Stomach (tissue), 4 donors: ENCODE measurements around the gene C16orf92.

Source experiments
- POLR2A ChIP-seq, 4 donors: fragments of 450-650 bp; IDR thresholded peaks; one replicate each; pipeline ENCODE4 v1.6.1; 2016; ENCODE audit warnings: antibody characterized with exemption in 4 of 4, control low read depth in 2 of 4, mild to moderate bottlenecking in 1 of 4, moderate library complexity in 1 of 4
- TF ChIP-seq, protein P1 (sequence below), 7 experiments: fragments of 450-650 bp in 4 of 7; fragments of 200-600 bp in 3 of 7; sonication (generic) in 3 of 7; IDR thresholded peaks; one replicate each; pipeline ENCODE4 v1.5.1; 2016 to 2019; ENCODE audit warnings: antibody characterized with exemption in 7 of 7, control low read depth in 2 of 7, mild to moderate bottlenecking in 1 of 7

GRCh38 chr16:29993903-29994599 lies 28.9 kb upstream of the C16orf92 start:
- TF ChIP-seq, protein P1, sequence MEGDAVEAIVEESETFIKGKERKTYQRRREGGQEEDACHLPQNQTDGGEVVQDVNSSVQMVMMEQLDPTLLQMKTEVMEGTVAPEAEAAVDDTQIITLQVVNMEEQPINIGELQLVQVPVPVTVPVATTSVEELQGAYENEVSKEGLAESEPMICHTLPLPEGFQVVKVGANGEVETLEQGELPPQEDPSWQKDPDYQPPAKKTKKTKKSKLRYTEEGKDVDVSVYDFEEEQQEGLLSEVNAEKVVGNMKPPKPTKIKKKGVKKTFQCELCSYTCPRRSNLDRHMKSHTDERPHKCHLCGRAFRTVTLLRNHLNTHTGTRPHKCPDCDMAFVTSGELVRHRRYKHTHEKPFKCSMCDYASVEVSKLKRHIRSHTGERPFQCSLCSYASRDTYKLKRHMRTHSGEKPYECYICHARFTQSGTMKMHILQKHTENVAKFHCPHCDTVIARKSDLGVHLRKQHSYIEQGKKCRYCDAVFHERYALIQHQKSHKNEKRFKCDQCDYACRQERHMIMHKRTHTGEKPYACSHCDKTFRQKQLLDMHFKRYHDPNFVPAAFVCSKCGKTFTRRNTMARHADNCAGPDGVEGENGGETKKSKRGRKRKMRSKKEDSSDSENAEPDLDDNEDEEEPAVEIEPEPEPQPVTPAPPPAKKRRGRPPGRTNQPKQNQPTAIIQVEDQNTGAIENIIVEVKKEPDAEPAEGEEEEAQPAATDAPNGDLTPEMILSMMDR (IDR thresholded peaks at IDR 0.05): no peak
- TF ChIP-seq POLR2A (IDR thresholded peaks at IDR 0.05): no peak
